Neuron (in vitro differentiated cells): ENCODE measurements around the gene PROM2.

Experiments
- H2AFZ ChIP-seq: one replicate; pipeline ENCODE4 v1.6.1; 2013; ENCODE audit warnings: low read depth, mild to moderate bottlenecking, inconsistent platforms, low read length, moderate library complexity
- H3K27me3 ChIP-seq: one replicate; pipeline ENCODE4 v1.6.1; 2013; ENCODE audit warnings: low read length; ENCODE audit not compliant: insufficient read depth
- H3K36me3 ChIP-seq: one replicate; pipeline ENCODE4 v1.6.1; 2013; ENCODE audit warnings: low read length; ENCODE audit not compliant: insufficient read depth
- H3K4me1 ChIP-seq: one replicate; pipeline ENCODE4 v1.6.1; 2013; ENCODE audit warnings: low read length; ENCODE audit not compliant: insufficient read depth
- H3K4me3 ChIP-seq: 2 replicates; pipeline ENCODE4 v1.5.1; 2013; ENCODE audit warnings: mild to moderate bottlenecking, low read length, moderate library complexity
- H3K9me3 ChIP-seq: one replicate; pipeline ENCODE4 v1.6.1; 2013; ENCODE audit warnings: low read length

Gene PROM2

DNA sequence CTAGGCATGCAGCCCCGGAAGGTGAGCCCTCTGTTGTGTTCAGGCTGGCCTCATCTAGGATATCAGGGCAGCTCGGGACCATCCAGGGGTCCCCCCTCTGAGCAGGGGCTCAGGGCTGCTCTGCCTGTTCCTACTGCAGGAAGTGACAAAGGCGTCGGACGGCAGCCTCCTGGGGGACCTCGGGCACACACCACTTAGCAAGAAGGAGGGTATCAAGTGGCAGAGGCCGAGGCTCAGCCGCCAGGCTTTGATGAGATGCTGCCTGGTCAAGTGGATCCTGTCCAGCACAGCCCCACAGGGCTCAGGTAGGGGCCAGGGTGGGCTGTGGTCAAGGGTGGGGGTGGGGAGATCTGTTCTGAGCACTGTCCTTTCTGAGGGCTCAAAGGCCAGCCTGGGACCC lies 36.0 kb downstream of the PROM2 start:
- no peaks in the 10 kb centered on the region for H3K9me3 ChIP-seq
- H3K4me3 ChIP-seq: no peak overlapping the region
- peaks cover 9% of the 10 kb centered on the region for H3K4me1 ChIP-seq
- H3K36me3 ChIP-seq: no peaks in the 10 kb centered on the region
- H2AFZ ChIP-seq: no peak overlapping the region
- no peaks in the 10 kb centered on the region for H3K27me3 ChIP-seq

DNA sequence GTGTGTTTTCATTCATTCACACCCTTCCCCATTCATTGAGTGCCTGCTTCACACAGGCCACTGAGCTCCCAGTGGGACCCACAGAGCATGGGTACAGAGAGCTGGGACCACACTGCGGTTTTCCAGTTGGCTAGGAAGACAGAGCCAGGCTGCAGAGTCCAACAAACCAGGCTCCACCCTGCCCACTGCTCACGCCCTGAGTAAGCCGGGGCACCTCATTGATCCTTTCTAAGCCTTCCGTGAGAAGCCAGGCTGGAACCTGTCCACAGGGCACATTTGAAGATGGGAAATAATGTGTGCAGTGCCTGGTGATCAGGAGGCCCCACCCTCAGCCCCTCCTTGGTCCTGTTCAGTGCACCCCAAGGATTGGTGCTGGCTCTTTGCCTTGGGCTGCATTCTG lies 36.4 kb downstream of the PROM2 start:
- H2AFZ ChIP-seq: no peak overlapping the region
- H3K9me3 ChIP-seq: no peaks in the 10 kb centered on the region
- peaks cover 9% of the 10 kb centered on the region for H3K4me1 ChIP-seq
- H3K4me3 ChIP-seq: no peak overlapping the region
- H3K27me3 ChIP-seq: no peaks in the 10 kb centered on the region
- H3K36me3 ChIP-seq: no peaks in the 10 kb centered on the region

DNA sequence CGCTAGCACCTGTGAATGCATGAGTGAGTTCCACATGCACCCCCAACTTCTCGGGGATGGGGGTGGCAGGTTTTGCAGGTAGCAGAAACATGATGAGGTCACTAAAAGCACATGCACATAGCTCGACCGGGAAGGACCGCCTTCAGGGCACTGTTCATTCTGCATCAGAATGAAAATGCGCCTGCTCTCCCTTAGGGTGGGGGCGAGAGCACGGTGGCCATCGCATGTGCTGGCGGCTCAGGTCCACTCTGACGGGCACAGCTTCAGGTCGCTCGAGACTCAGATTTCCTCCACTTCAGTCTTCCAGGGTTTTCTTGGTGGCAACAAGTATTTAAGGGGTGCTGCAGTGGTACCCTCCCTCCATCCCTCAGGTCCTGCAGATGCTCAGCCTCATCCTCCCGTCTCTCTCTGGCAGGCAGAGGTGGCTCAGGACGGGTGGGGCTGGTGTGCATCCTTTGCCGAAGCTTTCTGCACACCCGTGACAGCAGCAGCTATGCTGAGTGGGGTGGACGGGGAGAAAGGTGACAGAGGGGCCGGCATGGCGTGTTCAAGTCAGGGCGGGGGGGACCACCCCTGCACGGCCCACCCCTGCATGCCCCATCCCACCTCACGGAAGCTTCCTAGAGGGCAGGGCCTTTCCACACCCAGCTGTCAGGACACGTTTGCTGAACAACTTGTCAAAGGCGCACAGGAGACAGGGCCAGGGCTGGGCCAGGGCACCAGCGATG lies 37.7 kb downstream of the PROM2 start:
- Histone ChIP-seq H3K4me3 (no peak overlapping the region), H3K9me3 (no peaks in the 10 kb centered on the region), H3K27me3 (no peaks in the 10 kb centered on the region), H3K4me1 (peaks cover 9% of the 10 kb centered on the region), H2AFZ (no peak overlapping the region), H3K36me3 (no peaks in the 10 kb centered on the region)

DNA sequence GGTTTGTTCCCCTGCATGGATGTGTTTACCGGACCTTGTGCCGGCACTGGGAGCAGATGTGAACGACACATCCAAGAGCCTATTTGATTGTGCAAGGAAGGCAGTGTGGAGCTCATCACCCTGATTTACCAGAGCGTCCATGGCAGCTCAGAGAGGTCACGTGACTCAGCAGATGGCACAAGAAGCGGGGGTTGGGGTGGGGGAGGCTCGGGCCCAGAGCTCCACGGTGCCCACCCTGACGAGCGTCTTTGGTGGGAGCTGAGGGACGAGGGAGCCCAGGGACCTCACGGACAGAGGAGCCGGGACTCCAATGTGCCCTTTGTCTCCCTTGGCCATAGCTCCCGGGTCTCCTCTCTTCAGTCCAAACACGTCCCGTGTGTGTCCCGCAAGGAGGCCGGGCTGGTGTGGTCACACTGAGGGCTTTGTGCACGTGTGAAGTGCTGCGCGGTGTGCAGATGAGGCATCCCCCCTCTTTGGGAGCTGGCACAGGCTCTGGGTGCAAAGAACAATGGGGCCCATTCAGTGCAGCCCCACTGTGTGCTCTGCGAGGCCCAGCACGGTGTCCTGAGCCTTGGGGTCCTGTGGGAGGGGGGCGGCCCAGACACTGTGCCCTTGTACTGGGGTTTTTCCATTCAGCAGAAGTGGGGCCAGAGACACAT lies 38.4 kb downstream of the PROM2 start:
- no peaks in the 10 kb centered on the region for H3K9me3 ChIP-seq
- no peaks in the 10 kb centered on the region for H3K36me3 ChIP-seq
- no peak overlapping the region for H3K4me3 ChIP-seq
- H3K27me3 ChIP-seq: peaks cover 2% of the 10 kb centered on the region
- H2AFZ ChIP-seq: no peak overlapping the region
- peaks cover 9% of the 10 kb centered on the region for H3K4me1 ChIP-seq

DNA sequence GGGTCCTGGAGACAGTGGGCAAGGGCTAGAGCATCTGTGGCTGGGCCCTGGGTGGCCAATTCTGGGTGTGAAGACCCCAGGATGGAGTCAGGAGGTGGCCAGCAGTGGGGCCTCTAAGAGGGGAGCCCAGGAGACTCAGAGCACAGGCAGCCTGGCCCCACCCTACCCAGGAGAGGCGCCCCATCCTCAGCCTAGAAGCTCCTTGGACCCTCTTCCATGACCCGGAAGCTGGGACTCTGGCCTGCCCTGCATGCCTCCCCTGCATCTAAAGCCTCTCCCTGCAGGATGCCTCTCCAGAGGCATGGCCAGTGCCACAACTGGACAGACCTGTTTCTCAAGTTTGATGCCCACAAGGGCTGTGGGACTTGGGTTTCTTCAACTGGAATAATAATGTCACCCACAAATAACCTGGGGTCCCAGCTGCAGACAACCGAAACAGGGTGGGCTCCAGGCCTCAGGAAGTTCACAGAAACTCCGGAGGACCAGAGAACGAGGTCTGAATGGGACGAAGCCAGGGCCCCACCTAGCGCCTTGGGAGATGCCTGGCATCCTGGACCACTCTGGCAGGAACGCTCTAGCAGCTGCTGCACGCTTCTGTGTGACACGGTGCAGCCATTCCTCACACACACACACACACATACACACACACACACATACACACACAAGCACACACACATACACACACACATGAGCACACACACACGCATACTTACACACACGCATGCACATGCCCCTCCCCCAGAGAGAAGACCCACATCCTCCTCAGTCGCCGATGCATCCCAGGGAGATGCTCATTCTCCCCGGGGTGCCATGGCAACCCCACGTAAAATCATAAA lies 39.3 kb downstream of the PROM2 start:
- H3K27me3 ChIP-seq: peaks cover 7% of the 10 kb centered on the region
- H3K36me3 ChIP-seq: no peaks in the 10 kb centered on the region
- H3K4me3 ChIP-seq: no peak overlapping the region
- peaks cover 9% of the 10 kb centered on the region for H3K4me1 ChIP-seq
- no peak overlapping the region for H2AFZ ChIP-seq
- no peaks in the 10 kb centered on the region for H3K9me3 ChIP-seq

DNA sequence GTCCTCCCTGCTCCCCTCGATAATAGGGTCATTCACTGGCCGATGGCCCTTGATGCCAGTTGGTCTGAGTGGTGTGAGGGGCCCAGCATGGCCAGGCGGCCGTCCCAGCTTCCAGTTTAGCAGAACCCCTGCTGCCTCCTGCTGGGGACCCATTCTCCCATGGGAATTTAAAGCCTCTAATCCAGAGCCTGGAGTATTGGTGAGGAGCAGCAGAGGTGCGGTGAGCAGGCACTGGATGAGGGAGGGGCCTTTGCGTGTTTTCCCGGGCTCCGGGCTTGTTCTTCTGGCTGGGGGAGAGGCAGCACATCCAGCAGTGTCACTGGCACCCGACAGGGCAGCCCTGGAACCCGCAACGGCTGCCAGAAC lies 40.3 kb downstream of the PROM2 start:
- peaks cover 16% of the 10 kb centered on the region for H3K27me3 ChIP-seq
- H2AFZ ChIP-seq: no peak overlapping the region
- no peaks in the 10 kb centered on the region for H3K36me3 ChIP-seq
- peaks cover 9% of the 10 kb centered on the region for H3K4me1 ChIP-seq
- H3K9me3 ChIP-seq: no peaks in the 10 kb centered on the region
- no peak overlapping the region for H3K4me3 ChIP-seq

DNA sequence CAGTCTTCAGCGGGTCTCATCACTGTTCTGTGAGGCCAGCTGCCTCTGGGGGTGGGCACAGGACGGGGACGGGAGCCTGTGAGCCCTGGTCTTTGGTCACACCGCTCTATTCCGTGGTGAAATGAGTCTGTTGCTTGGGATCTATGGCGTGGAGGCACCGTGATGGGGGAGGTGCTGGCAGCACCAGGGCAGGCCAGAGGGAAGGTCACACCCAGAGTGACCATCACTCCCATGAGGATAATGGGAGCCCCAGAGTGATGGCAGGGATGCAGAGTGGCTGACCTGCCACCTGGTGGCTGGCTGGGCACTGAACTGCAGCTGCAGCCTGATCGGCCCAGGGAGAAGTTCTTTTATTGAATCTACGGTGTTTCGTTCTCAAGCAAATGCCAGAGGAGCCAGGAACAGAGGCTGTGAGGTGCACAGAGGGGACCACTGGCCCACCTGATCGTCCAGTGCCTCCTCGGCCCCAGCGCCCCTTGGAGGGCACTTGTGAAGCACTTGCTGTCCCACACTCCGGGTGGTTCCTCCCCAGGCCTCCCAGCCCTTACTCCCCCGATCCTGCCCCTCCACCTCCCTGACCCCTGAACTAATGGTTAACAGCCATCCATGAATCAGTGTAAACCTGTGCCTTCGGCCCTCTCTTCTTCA lies 40.8 kb downstream of the PROM2 start:
- Histone ChIP-seq H3K9me3 (no peaks in the 10 kb centered on the region), H2AFZ (no peak overlapping the region), H3K4me1 (peaks cover 9% of the 10 kb centered on the region), H3K4me3 (no peak overlapping the region), H3K36me3 (no peaks in the 10 kb centered on the region), H3K27me3 (peaks cover 16% of the 10 kb centered on the region)

DNA sequence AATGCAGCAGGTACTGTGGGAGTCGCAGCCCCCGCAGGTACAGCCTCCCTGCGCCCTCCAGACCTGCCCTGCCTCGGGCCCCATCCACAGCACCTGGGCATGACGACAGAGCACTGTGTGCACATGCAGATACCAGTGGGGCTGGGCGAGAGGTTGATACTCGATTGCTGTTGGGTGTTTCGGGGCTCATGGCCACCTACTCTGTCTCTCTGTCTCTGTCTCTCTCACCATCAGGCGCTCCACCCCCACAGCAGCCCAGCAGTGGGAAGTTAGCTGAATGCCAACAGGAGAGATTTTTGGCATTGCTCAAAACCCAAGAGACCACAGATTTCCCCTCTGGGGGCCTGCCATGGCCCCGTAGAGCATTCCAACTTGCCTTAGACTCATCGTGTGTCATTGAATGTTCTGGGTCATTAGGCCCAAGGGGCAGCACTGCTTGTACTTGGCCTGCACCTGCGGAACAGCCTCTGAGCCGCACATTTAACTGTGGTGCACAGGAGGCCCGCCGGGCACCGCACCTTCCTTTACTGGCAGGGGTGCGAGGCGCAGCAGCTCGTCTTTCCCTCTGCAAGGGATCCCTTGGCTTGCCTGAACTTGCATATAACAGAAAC lies 41.7 kb downstream of the PROM2 start:
- peaks cover 9% of the 10 kb centered on the region for H3K4me1 ChIP-seq
- no peak overlapping the region for H2AFZ ChIP-seq
- H3K4me3 ChIP-seq: no peak overlapping the region
- no peaks in the 10 kb centered on the region for H3K36me3 ChIP-seq
- H3K27me3 ChIP-seq: peaks cover 16% of the 10 kb centered on the region
- no peaks in the 10 kb centered on the region for H3K9me3 ChIP-seq

DNA sequence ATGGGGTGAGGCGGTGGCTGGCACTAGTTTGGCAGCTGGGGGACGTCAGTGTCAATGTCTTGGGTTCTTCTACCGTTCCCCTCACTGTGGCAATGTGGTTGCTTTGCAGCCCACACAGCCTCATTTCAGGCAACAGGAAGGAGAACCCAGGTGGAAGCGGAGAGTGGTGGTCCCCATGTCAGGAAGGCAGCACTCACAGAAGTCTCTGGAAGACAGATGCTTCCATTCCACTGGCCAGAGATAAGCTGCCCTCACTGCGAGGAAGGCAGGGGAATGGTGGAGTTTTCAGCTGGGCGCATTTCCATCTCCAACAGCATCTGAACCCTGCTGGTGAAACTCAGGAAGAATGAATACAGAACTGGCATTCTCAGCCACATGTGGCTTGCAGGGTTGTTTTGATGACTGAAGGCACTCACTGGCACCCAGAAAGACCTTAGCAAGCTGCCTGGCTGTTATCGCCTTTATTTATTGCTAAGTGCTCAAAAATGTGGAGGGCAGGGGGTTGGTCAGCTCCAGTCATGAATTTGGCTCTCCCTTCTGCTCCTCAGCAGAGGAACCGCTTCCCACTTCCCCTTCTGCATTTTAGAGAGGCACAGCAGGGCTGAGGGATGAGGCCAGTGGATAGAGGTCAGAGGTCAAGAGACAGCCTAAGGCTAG lies 42.3 kb downstream of the PROM2 start:
- peaks cover 9% of the 10 kb centered on the region for H3K4me1 ChIP-seq
- no peaks in the 10 kb centered on the region for H3K9me3 ChIP-seq
- peaks cover 16% of the 10 kb centered on the region for H3K27me3 ChIP-seq
- no peak overlapping the region for H3K4me3 ChIP-seq
- H3K36me3 ChIP-seq: no peaks in the 10 kb centered on the region
- H2AFZ ChIP-seq: no peak overlapping the region

DNA sequence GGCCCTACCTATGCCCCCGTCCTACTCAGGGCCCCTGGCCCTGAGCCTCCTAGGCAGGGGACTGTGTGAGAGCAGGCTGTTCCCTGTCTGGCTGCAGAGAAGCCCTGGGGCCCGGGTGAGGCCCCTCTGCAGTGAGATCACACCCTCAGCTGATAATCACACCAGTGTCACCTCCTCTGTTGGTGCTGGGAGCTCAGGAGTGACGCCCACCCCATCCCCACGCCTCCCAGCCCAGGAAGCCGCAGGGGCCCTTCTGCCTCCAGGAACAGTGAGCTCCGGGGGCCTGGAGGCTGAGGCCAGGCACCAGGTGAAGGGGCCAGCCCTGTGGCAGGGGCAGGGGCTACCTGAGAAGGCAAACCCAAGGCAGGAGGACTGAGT lies 42.9 kb downstream of the PROM2 start:
- Histone ChIP-seq H2AFZ (no peak overlapping the region), H3K36me3 (no peaks in the 10 kb centered on the region), H3K27me3 (peaks cover 16% of the 10 kb centered on the region), H3K4me3 (no peak overlapping the region), H3K9me3 (no peaks in the 10 kb centered on the region), H3K4me1 (peaks cover 9% of the 10 kb centered on the region)

DNA sequence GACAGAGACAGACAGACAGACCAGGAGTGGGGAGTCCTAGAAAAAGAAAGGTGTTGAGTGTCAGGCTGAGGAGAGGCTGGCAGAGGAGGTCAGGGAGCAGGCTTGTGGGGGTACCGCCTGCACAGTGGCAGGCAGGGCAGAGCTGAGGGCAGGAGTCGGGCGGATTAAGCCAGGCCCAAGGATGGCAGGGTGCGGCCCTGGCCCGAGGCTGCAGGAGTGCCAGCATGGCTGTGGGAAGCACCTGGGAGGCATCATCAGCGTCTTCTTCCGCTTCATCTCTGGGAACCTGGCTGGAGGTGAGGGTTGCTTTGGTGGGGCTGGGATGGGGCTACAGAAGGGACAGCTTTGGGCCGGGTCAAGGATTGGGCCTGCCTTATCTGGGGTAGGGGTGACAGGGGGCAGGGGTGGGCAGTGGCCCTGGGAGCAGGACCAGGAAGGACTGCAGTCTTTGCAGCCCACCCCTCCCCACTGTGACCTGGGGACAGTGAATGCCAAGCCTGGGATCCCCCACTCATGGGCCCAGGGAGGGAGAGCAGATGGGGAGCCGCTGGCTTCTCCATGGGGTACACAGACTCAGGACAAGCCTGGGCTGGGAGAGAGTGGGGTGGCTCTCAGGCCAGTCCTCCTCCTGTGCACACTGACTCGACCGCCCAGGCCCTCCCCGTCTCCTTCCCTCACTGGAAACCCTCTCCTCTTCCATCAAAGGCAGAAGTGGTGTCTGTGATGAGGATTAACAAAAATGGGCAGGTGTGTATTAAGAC lies 43.6 kb downstream of the PROM2 start:
- Histone ChIP-seq H3K36me3 (no peaks in the 10 kb centered on the region), H3K4me3 (no peak overlapping the region), H3K9me3 (no peaks in the 10 kb centered on the region), H3K4me1 (peaks cover 9% of the 10 kb centered on the region), H3K27me3 (peaks cover 16% of the 10 kb centered on the region), H2AFZ (no peak overlapping the region)
